IMR-90 (cell line): Measurements from ENCODE around the gene HSPB6. TPM values are rescaled to one million over a fixed set of nuclear protein-coding genes. Genes with fewer than 3 reads are reported as not detected.

Experiments used
- ATAC-seq: fragments of 200-7000 bp; cut with Tn5 transposase; 2 replicates; pipeline ENCODE4 v1.9.1; 2020; ENCODE audit warnings: low read depth, mild to moderate bottlenecking, moderate library complexity
- BruUV-seq: library from RNA; stranded (reverse); fragments of 400-500 nt; replicated peaks from 2 replicates; lab custom pipeline; 2021; lab: Mats Ljungman, UMichigan
- CTCF ChIA-PET: fragments of 300-600 bp; formaldehyde crosslinking; extraction: SDS; loops from one replicate; lab custom pipeline; 2021; ENCODE audit warnings: antibody characterized with exemption; lab: Yijun Ruan, JAX
- POLR2A ChIA-PET: fragments of 300-600 bp; sonication (Branson Sonifier 250); formaldehyde crosslinking; loops from one replicate; lab custom pipeline; 2022; ENCODE audit warnings: antibody characterized with exemption; ENCODE audit not compliant: unreplicated experiment; lab: Charles Lee
- DNase-seq: peaks from one replicate; pipeline ENCODE4 v3.0.0; 2013
- H2AFZ ChIP-seq: replicated peaks from 2 replicates; pipeline ENCODE3; 2013; ENCODE audit warnings: low read length, mild to moderate bottlenecking; ENCODE audit not compliant: poor library complexity
- H2AK5ac ChIP-seq: 2 replicates; pipeline ENCODE4 v1.6.1; 2013; ENCODE audit warnings: low read depth, low read length, inconsistent platforms
- H2AK9ac ChIP-seq: replicated peaks from 2 replicates; pipeline ENCODE3; 2013; ENCODE audit warnings: mild to moderate bottlenecking, low read depth, low read length, moderate library complexity; ENCODE audit not compliant: poor library complexity
- H2BK120ac ChIP-seq: 2 replicates; pipeline ENCODE4 v1.6.1; 2013; ENCODE audit warnings: low read depth, low read length, inconsistent platforms
- H2BK15ac ChIP-seq: 3 replicates; pipeline ENCODE4 v1.6.1; 2013; ENCODE audit warnings: low read depth, low read length, inconsistent platforms
- H2BK20ac ChIP-seq: 2 replicates; pipeline ENCODE4 v1.6.1; 2013; ENCODE audit warnings: low read depth, mild to moderate bottlenecking, inconsistent platforms, low read length, moderate library complexity
- H2BK5ac ChIP-seq: 2 replicates; pipeline ENCODE4 v1.6.1; 2013; ENCODE audit warnings: mild to moderate bottlenecking, low read depth, low read length, inconsistent platforms; ENCODE audit not compliant: poor library complexity, severe bottlenecking
- H3K14ac ChIP-seq: replicated peaks from 2 replicates; pipeline ENCODE4 v1.6.1; 2013; ENCODE audit warnings: low read depth, low read length, inconsistent platforms
- H3K18ac ChIP-seq: 2 replicates; pipeline ENCODE4 v1.6.1; 2013; ENCODE audit warnings: low read depth, low read length, control low read depth
- H3K23ac ChIP-seq: 2 replicates; pipeline ENCODE4 v1.6.1; 2013; ENCODE audit warnings: low read depth, low read length, inconsistent platforms
- H3K27ac ChIP-seq: 2 replicates; pipeline ENCODE4 v1.5.1; 2013; ENCODE audit warnings: mild to moderate bottlenecking, control low read depth, low read length; ENCODE audit not compliant: insufficient read depth
- H3K27me3 ChIP-seq: 2 replicates; pipeline ENCODE4 v1.6.1; 2013; ENCODE audit warnings: low read length; ENCODE audit not compliant: control insufficient read depth, insufficient read depth
- H3K36me3 ChIP-seq: 2 replicates; pipeline ENCODE4 v1.6.1; 2013; ENCODE audit warnings: low read length, mixed read lengths; ENCODE audit not compliant: control insufficient read depth, insufficient read depth
- H3K4ac ChIP-seq: 2 replicates; pipeline ENCODE4 v1.6.1; 2013; ENCODE audit warnings: low read depth, low read length, inconsistent platforms
- H3K4me1 ChIP-seq: 2 replicates; pipeline ENCODE4 v1.6.1; 2013; ENCODE audit warnings: low read length, mixed read lengths; ENCODE audit not compliant: control insufficient read depth, insufficient read depth
- H3K4me2 ChIP-seq: 2 replicates; pipeline ENCODE4 v1.6.1; 2013; ENCODE audit warnings: low read depth, mild to moderate bottlenecking, control low read depth, low read length, moderate library complexity
- H3K4me3 ChIP-seq: 2 replicates; pipeline ENCODE4 v1.5.1; 2013; ENCODE audit warnings: low read depth, mild to moderate bottlenecking, control low read depth, low read length, moderate library complexity; ENCODE audit not compliant: insufficient read depth
- H3K56ac ChIP-seq: 2 replicates; pipeline ENCODE4 v1.6.1; 2013; ENCODE audit warnings: low read length, inconsistent platforms; ENCODE audit not compliant: insufficient read depth; ENCODE audit errors: extremely low read depth
- H3K79me1 ChIP-seq, 2 experiments: 2 replicates each; pipeline ENCODE4 v1.6.1; 2013; ENCODE audit warnings: low read length in 2 of 2, inconsistent platforms in 1 of 2, low read depth in 1 of 2
- H3K9ac ChIP-seq: 2 replicates; pipeline ENCODE4 v1.6.1; 2013; ENCODE audit warnings: low read depth, low read length, control low read depth
- H3K9me1 ChIP-seq: 2 replicates; pipeline ENCODE4 v1.6.1; 2013; ENCODE audit warnings: low read length, inconsistent platforms; ENCODE audit not compliant: insufficient read depth
- H3K9me3 ChIP-seq: 2 replicates; pipeline ENCODE4 v1.6.1; 2013; ENCODE audit warnings: low read length; ENCODE audit not compliant: control insufficient read depth, insufficient read depth
- H4K20me1 ChIP-seq: 2 replicates; pipeline ENCODE4 v1.6.1; 2013; ENCODE audit warnings: low read length, inconsistent platforms; ENCODE audit not compliant: insufficient read depth
- H4K5ac ChIP-seq: 2 replicates; pipeline ENCODE4 v1.6.1; 2013; ENCODE audit warnings: mild to moderate bottlenecking, low read depth, low read length, control low read depth
- H4K8ac ChIP-seq, 2 experiments: 2 replicates each; pipeline ENCODE4 v1.6.1; 2013; ENCODE audit warnings: low read depth in 2 of 2, low read length in 2 of 2, control low read depth in 1 of 2, inconsistent platforms in 1 of 2
- H4K91ac ChIP-seq: 2 replicates; pipeline ENCODE4 v1.6.1; 2013; ENCODE audit warnings: low read depth, low read length, inconsistent platforms; ENCODE audit not compliant: insufficient read depth
- BHLHE40 ChIP-seq: fragments of 150-350 bp; IDR thresholded peaks from 2 replicates; pipeline ENCODE4 v1.6.1; 2016; ENCODE audit warnings: mild to moderate bottlenecking, low read depth, low read length
- CEBPB ChIP-seq: IDR thresholded peaks from 2 replicates; pipeline ENCODE4 v1.6.1; 2012; ENCODE audit warnings: low read depth, low read length, improper control_type of control experiment
- CHD1 ChIP-seq: IDR thresholded peaks from 2 replicates; pipeline ENCODE4 v1.6.1; 2012; ENCODE audit warnings: low read depth, low read length, improper control_type of control experiment
- CTCF ChIP-seq: conservative IDR thresholded peaks from 2 replicates; pipeline ENCODE4 v1.5.1; 2012; ENCODE audit warnings: mild to moderate bottlenecking, low read depth, low read length, improper control_type of control experiment
- ELK1 ChIP-seq: fragments of 150-350 bp; IDR thresholded peaks from 2 replicates; pipeline ENCODE4 v1.6.1; 2016; ENCODE audit warnings: low read depth, mild to moderate bottlenecking, low read length, moderate library complexity, borderline replicate concordance
- FOS ChIP-seq: fragments of 150-350 bp; IDR thresholded peaks from 2 replicates; pipeline ENCODE4 v1.6.1; 2016; ENCODE audit warnings: low read depth, low read length
- MAFK ChIP-seq: IDR thresholded peaks from 2 replicates; pipeline ENCODE4 v1.6.1; 2012; ENCODE audit warnings: low read depth, low read length, improper control_type of control experiment
- MAZ ChIP-seq: IDR thresholded peaks from 2 replicates; pipeline ENCODE4 v1.6.1; 2012; ENCODE audit warnings: low read depth, mild to moderate bottlenecking, low read length, improper control_type of control experiment, moderate library complexity, borderline replicate concordance
- MXI1 ChIP-seq: IDR thresholded peaks from 2 replicates; pipeline ENCODE4 v1.6.1; 2012; ENCODE audit warnings: low read depth, mild to moderate bottlenecking, low read length, moderate library complexity, borderline replicate concordance
- NFE2L2 ChIP-seq: fragments of 150-350 bp; IDR thresholded peaks from 2 replicates; pipeline ENCODE4 v1.6.1; 2016; ENCODE audit warnings: low read depth, mild to moderate bottlenecking, low read length
- POLR2A ChIP-seq: IDR thresholded peaks from 2 replicates; pipeline ENCODE4 v1.6.1; 2012; ENCODE audit warnings: mild to moderate bottlenecking, low read depth, low read length
- RAD21 ChIP-seq: IDR thresholded peaks from 2 replicates; pipeline ENCODE4 v1.6.1; 2012; ENCODE audit warnings: low read length, improper control_type of control experiment
- RCOR1 ChIP-seq: IDR thresholded peaks from 2 replicates; pipeline ENCODE4 v1.6.1; 2012; ENCODE audit warnings: mild to moderate bottlenecking, low read length, improper control_type of control experiment; ENCODE audit not compliant: insufficient replicate concordance
- RFX5 ChIP-seq: IDR thresholded peaks from 2 replicates; pipeline ENCODE4 v1.8.0; 2012; ENCODE audit warnings: low read depth, mild to moderate bottlenecking, low read length, moderate library complexity
- SMC3 ChIP-seq: fragments of 150-350 bp; IDR thresholded peaks from 2 replicates; pipeline ENCODE4 v1.6.1; 2016; ENCODE audit warnings: low read depth, mild to moderate bottlenecking, antibody characterized with exemption, low read length, moderate library complexity
- USF2 ChIP-seq: fragments of 150-350 bp; IDR thresholded peaks from 2 replicates; pipeline ENCODE4 v1.6.1; 2017; ENCODE audit warnings: mild to moderate bottlenecking, antibody characterized with exemption, low read length, low read depth
- WGBS, 2 experiments: methylation state at CpG; one replicate each; pipeline versions ENCODE4 v1.1.5 to v1.1.7; 2013; ENCODE audit warnings: missing lambda C conversion rate in 2 of 2; ENCODE audit not compliant: insufficient read length in 1 of 2; ENCODE audit errors: extremely low coverage in 2 of 2; 5-methylcytosine and 5-hydroxymethylcytosine counted together
- dilution Hi-C: fragments of 300-500 bp; cut with HindIII; formaldehyde crosslinking; loops from one replicate; pipeline ENCODE4 v1.14.3; 2018; ENCODE audit warnings: low sequenced_read_pairs; ENCODE audit not compliant: unreplicated experiment
- in situ Hi-C: fragments of 300-500 bp; cut with MboI; formaldehyde crosslinking; loops from 3 replicates; pipeline ENCODE4 v1.14.3; 2019; ENCODE audit warnings: low sequenced_read_pairs, inconsistent platforms, mixed read lengths
- intact Hi-C: fragments of 100-400 bp; cut with micrococcal nuclease; formaldehyde crosslinking; loops from 2 replicates; pipeline ENCODE4 v1.10.0; 2022
- polyA plus RNA-seq, 3 experiments: library from polyadenylated mRNA; depleted of rRNA; stranded (reverse); fragments of >200 nt; gene quantifications; 2 replicates each; pipeline ENCODE4 v1.2.3, GENCODE V29; 2012; ENCODE audit warnings: low replicate concordance in 1 of 3
- total RNA-seq: library from RNA; depleted of rRNA; stranded (reverse); fragments of >200 nt; gene quantifications from 2 replicates; pipeline ENCODE4 v1.2.3, GENCODE V29; 2012

Gene HSPB6
- total and polyA plus RNA-seq, 2 of the 4 experiments (the other 2 are of a cell fraction) = 5.7 to 206 TPM

GRCh38 chr19:35742121-35742724 lies 14.6 kb downstream of the HSPB6 start, which contains the start of gene IGFLR1:
IGFLR1 (minus strand) TSS chr19:35742452; CDS start chr19:35741180, 1,272 bp downstream.
- H3K9me1 ChIP-seq = peaks cover 5% of the 10 kb centered on the region; the same call in 1 of the 2 replicates
- dilution Hi-C loops = no loop called here
- peaks cover 17% of the 10 kb centered on the region for H3K36me3 ChIP-seq
- peak within 1 kb of the TSS in 1 of 2 experiments; percentile 86; a peak in 1 of 4 replicates for H4K8ac ChIP-seq
- H4K91ac ChIP-seq = no peak within 1 kb of the TSS
- H3K9ac ChIP-seq = no peak within 1 kb of the TSS
- intact Hi-C loops = no loop called here
- H3K4me1 ChIP-seq = 0 out of 2 replicates have a peak, but pooled peaks cover 3% of the 10 kb centered on the region
- no peak within 1 kb of the TSS; the same call in 1 of the 2 replicates for H3K4me2 ChIP-seq
- CTCF ChIA-PET = no interaction called here
- no peak within 1 kb of the TSS for H2AK9ac ChIP-seq
- no peak within 1 kb of the TSS for H2BK15ac ChIP-seq
- ATAC-seq (no peak), DNase-seq (no peak)
- H2AK5ac ChIP-seq = no peak within 1 kb of the TSS
- TF ChIP-seq MAFK (no peak), RFX5 (no peak), RCOR1 (no peak), FOS (no peak), CTCF (no peak), POLR2A (no peak), USF2 (no peak), CEBPB (no peak), MAZ (no peak), MXI1 (no peak), CHD1 (no peak), NFE2L2 (no peak), RAD21 (no peak), BHLHE40 (no peak), SMC3 (no peak), ELK1 (no peak)
- H2BK5ac ChIP-seq = no peak within 1 kb of the TSS
- in situ Hi-C loops = no loop called here
- 89% methylated on average over 4 of the region's 9 CpGs; no CpG with 5 or more reads in 1 of the 2 experiments for WGBS, 2 experiments
- no peak within 1 kb of the TSS for H3K23ac ChIP-seq
- H3K4me3 ChIP-seq = no peak within 1 kb of the TSS
- H2BK20ac ChIP-seq = no peak within 1 kb of the TSS
- no TSS peak for BruUV-seq
- no peak within 1 kb of the TSS for H3K27ac ChIP-seq
- H4K5ac ChIP-seq = no peak within 1 kb of the TSS
- H3K56ac ChIP-seq = no peak within 1 kb of the TSS
- H2BK120ac ChIP-seq = no peak within 1 kb of the TSS
- no peaks in the 10 kb centered on the region for H3K27me3 ChIP-seq
- no peak within 1 kb of the TSS for H2AFZ ChIP-seq
- no peak within 1 kb of the TSS for H3K4ac ChIP-seq
- POLR2A ChIA-PET = no interaction called here
- no peak within 1 kb of the TSS for H3K14ac ChIP-seq
- no peaks in the 10 kb centered on the region; the same call in 1 of the 2 replicates for H4K20me1 ChIP-seq
- H3K18ac ChIP-seq = no peak within 1 kb of the TSS
- H3K79me1 ChIP-seq = peaks cover 0 to 26% of the 10 kb centered on the region in 2 experiments; a peak in 2 of 4 replicates
- H3K9me3 ChIP-seq = no peaks in the 10 kb centered on the region
